Stimulated activated CD8-positive, alpha-beta memory T cell treated with anti-CD3 and anti-CD28 coated beads, Interleukin-4, amount 100 ng/mL, for 4 hours (primary cell): Measurements from ENCODE around the gene TRPC3.
"Not testable (repeated sequence)": the region's sequence is repeated elsewhere in the genome, so short reads cannot be mapped to it uniquely, and the experiment has no call there.

Experiments used
- DNase-seq, 2 donors: peaks; one replicate each; pipeline ENCODE4 v3.0.0-alpha.2; 2020; ENCODE audit warnings: low read depth in 2 of 2, low spot score in 1 of 2

Gene TRPC3

DNA sequence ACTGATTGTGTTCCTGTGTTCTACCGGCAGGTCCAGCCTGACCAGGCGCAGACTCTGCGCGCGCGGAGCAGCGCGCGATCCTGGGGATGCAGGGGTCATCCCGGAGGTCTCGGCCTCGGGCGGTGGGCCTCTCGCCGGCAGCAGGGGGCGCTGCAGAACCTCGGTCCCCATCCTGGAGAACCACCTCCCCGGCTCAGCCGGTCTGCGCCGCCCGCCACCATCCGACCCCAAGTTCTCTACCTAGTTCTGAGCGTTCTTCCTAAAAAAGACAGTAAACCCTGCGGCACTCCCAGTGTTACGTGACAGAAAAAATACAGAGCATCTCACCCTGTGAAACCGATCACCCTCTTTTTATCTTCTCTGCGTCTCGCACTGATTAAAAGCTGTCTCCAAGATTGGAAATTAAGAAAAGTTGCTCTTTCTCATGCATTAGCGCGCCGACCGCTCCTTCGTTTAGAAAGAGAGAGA, 1.6 kb downstream of the TRPC3 start:
- DNase-seq: peak; percentile 64 to 84

DNA sequence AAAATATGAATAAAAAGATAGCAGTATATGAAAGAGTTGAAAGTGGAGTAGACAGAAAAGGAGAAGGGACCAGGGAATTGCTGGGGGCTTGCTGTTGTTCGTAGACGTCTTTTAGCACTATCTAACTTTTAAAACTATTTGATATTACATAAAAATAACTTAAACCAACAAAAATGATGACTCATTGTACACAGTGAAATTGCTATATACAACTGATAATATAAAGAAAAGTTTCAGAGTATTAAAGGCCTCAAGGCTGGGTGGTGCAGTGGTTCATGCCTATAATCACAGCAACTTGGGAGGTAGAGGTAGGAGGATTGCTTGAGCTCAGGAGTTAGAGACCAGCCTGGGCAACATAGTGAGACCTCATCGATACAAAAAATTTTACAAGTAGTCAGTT, 5.2 kb downstream of the TRPC3 start:
- DNase-seq: no peak

DNA sequence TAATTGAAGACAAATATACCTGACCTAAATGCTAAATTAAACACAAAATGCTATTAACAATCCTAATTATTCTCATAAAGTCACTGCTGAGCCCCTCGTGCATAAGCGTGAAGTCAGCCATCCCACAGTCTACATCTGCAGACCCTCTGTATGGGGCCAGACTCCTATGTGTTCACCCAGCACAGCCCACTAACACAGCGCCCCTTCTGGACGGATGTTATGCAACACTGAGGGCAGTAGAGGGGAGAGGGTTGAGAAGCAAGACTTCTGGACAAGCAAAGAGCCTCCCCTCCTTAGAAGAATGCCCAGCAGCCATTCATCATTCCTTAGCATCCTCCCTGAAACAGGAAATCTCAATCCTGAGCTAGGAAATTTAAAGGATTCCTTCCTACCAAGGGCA, 7.9 kb downstream of the TRPC3 start:
- no peak for DNase-seq

DNA sequence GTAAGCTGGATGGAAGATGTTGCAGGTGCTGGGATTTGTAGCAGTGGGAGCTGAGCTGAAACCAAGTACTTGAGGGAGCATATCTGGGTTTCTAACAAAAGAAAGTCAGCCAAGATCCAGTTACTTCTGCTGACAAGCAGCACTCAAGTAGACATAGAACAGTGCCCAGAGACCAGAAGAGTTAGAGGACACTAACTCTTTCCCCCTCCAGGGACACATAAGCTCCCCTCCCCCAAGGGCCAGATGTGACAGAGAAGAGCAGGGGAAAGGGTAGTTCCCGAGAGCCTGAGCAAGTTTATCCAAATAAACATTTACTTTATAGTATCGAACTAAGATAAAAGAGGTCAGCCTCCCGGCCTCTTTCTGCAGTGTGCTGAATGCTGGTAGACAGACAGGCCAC, 12.2 kb downstream of the TRPC3 start:
- DNase-seq: no peak

DNA sequence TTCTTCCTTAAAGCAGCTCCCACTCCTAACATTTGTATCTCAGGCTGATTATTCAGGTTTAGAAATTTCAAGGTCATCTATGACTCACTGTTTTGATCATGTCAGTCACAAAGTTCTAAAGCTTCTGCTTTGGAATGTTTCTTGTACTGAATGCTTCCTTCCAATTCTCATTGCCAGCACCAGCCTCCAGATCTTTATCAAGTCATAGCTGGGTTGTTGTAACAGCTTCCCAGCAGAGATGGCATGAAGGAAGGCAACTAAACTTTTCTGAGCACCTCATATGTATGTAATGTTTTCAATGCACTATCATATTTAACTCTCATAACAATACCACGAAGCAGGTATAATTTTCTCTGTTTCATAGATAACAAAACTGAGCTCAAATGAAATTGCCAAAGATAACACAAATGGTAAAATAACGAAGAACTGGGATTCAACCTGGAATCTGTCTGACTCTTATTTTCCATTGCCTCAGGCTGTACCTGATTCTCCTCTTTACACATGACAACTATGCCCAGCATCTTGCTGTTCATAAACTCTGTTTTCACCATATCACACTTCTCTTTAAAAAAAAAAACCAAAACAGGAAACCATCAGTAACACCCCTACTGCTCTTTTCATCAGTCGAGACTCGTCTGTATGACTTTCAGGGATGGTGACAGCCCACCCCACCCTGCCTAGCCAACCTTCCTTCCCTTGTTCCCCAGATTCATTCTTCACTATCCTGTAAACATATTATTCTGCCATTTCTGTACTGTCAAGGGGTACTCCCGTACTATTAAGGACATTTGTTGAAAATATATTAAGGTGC, 13.4 kb downstream of the TRPC3 start:
- no peak for DNase-seq

DNA sequence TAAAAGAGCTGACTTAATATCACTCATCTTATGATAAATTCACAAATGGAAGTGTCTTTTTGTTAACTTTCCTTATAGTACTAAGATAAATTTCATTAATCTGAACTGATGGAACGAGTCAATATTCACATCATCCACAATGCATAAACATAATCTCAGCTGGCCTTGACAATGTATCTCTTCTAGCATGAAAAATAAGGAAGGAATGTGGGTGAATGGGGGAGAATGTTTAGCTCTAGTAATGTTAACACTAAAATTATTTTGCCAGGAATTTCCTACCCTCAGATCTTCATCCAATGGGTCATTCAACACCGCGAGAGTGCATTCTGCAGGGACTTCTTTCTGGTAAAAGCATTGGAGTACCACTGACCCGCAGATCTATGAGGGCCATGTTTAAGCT, 15.8 kb downstream of the TRPC3 start:
- DNase-seq: no peak

DNA sequence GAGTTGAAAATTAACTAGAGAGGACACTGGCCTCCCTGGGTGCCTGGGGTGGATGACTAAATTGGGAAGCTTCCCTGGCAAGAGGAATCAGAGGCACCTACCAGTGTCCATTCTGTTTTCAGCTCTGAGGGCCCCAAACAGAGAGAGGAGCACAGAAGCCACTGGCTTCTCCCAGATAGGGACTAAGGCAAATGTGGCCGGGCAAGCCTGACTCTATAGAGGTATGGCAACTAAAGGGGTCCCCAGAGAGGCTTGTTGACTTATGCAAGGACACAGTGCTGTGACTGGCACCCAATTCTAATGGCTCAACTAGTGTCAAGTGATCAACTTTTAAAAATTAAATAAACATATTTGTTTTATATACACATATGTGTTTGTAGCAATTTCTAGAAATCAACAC, 17.2 kb downstream of the TRPC3 start:
- DNase-seq: no peak

DNA sequence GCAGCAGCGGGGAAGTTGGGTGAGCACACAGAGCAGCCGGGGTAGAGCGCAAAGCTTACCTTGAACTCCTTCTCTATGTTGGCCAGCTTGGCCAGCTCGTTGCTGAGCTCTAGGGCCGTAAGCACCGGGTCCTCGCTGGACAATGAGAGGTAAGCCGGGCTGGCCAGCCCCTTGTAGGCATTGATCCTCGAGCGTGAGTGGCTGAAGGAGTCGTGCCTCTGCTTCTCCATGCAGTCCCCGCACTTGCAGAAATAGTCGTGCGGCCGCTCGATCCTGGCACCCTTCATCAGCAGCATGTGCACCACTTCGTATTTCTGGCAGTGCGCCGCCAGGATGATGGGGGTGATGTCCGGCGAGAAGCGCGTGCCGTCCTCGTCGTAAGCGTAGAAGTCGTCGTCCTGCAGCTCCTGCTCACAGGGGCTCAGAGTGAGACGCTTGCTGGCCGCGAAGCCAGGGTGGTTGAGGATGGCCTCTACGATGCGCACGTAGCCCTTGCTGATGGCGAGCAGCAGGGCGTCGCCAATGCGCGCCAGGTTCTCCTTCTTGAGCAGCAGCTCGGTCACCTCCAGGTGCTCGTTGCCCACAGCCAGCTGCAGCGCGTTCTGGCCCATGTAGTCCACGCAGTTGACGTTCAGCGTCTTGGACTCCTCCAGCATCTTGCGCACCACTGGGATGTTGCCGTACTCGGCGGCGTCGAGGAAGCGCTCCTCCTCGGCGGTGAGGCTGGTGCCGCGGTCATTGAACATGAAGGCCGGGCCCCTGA, 19.5 kb downstream of the TRPC3 start:
- no peak for DNase-seq

DNA sequence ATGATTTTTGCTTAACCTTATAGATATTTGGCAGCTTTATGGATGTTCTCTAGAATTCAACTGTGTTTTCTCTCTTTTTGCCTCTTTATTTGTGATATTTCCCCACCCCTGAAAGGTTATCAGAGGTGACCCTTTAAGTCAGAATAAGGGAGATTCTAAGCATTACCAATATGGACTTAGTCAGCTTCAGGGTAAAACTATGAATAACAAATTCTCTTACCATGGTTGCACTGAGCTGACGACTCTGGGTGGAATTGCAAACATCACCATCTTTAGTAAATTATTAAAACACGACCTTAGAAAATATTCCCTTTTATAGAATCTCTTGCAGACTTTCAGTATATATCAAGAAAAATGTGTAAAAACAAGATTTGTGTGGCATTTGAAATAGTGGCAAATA, 21.6 kb downstream of the TRPC3 start:
- no peak for DNase-seq

DNA sequence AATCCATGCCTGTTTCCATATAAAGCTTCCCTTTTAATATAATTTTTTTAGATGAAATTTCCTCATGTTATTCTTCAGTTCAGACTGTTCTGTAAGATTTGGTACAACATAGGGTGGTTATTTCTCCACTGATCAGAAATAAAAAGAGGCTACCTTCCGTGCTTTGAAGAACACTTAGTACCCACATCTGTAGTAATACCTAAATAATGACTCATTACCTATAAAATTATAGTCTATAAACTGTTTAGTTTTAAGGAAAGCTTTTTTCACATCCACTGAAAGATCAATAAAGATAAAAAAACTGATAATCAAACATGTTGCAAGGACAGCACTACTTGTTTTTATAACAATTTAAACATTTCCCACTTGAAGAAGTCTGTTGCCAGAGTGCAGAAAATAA, 23.9 kb downstream of the TRPC3 start:
- no peak for DNase-seq

DNA sequence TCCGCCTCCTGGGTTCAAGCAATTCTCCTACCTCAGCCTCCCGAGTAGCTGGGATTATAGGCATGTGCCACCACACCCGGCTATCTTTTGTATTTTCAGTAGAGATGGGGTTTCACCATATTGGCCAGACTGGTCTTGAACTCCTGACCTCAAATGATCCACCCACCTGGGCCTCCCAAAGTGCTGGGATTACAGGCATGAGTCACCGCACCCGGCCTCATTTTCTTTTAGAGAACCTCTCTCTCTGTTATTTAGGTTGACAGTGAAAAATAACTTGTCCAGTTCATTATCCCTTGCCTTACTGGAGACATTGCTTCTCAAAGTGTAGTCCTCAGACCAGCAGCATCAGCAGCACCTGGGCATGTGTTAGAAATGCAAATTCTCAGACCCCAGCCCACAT, 25.4 kb downstream of the TRPC3 start:
- not testable (repeated sequence) for DNase-seq

DNA sequence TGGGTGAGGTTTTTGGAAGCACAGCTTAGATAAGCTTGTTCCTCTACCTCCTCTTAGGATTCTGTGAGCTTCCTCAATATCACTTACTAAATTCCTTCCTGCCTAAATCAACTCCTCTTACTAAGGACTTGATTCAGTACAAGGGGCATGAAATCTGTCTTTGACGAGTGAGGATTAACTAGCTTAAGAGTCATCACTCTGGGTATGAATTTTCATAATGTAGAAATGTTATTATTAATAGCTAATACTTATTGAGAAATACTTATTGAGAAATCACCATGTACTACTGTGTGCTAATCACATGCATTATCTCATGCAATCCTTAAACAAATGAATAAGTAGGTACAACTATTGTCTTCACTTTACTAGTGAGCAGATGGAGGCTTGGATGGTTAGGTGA, 28.6 kb downstream of the TRPC3 start:
- no peak for DNase-seq

DNA sequence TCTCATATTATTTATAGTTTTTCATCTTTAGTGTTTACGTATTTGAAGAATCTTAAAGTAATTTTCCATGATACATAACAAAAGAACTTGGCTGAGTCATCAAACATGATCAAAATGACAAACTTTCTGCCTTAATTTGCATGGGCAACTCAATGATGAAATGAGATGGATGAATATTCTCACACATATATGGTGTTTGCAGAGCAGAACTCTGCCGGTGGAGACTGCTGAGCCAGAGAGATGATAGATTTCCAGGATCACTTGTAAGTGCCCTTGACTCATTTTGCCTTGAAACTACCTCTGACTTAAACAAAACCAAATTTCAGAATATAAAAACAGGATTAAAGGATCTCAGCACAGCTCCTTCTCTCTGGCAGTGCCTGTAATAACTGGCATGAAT, 38.2 kb downstream of the TRPC3 start:
- DNase-seq: no peak

DNA sequence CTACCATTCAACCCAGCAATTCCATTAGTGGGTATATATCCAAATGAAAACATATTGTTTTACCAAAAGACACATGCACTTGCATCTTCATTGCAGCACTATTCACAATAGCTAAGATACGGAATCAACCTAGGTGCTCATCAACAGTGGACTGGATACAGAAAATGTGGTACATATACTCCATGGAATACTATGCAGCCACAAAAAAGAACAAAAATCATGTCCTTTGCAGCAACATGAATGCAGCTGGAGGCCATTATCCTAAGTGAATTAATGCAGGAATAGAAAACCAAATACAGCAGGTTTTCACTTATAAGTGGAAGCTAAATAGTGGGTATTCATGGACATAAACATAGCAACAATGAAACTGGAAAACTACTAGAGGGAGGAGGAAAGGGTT, 43.5 kb downstream of the TRPC3 start:
- DNase-seq: no peak

DNA sequence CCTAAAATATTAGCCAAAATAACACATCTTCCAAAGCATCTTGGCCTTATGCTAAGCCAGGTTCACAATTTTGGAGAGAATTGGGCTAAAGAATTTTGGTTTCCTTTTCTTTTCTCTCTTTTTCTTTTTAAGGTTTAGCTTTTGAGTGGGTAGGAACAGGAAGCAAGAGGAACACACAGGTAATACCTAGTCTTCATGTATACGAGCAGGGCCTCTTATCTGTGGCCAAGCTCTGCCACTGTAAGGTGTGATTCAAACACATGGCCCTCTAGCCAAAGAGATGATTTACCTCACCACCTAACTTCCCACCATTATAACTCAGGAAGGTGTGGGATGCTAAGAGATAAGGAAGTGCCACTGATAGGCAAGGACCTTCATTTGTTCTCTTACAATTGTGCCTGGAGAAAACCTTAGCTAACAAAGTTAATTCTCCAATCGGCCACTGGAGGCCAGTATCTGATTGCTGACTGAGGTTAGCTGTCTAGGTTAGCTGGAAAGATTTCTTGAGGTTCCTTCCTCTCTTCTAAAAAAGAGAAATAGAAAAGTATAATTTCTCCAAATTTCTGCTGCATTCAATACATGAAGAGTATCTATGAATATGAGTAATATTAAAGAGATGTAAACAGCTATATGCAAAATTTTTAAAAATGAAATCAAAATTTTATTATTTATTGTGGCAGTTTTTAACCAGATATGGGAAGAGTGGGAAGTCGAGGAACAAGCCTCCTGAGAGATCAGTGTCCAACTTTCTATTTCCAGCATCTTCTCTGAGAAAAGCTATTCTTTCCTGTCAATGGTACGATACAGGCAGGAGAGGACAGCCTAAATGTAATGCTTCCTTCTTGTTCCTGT, 51.5 kb downstream of the TRPC3 start:
- DNase-seq: peak in 1 of 2 donors; percentile 14

DNA sequence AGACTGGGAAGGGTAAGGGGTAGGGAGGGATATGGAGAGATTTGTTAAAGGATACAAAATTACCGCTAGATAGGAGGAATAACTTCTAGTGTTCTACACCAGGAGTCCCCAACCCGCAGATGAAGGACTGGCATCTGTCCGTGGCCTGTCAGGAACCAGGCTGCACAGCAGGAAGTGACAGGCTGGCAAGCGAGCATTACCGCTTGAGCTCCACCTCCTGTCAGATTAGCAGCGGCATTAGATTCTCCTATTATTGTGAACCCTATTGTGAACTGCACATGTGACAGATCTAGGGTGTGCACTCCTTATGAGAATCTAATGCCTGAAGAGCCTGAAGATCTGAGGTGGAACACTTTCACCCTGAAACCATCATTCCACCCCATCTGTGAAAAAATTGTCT, 53.7 kb downstream of the TRPC3 start:
- DNase-seq: no peak

DNA sequence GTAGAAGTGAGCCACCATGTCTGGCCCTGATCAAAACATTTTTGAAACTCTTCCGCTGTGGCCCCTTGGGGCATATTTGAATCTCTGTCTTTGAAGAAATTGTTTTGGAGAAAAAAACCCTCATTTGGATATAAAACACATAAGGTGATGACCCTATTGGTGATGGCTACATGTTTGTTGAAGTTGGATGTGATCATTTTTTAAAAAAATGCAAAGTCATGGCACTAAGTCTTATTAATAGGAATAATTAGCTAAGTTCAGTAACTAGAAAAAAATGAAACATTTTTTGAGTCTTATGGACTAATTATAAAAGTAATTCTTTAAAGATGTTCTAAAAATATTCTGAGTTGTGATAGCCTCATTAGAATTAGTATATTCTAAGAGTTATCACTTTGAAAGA, 63.7 kb downstream of the TRPC3 start:
- DNase-seq: no peak

DNA sequence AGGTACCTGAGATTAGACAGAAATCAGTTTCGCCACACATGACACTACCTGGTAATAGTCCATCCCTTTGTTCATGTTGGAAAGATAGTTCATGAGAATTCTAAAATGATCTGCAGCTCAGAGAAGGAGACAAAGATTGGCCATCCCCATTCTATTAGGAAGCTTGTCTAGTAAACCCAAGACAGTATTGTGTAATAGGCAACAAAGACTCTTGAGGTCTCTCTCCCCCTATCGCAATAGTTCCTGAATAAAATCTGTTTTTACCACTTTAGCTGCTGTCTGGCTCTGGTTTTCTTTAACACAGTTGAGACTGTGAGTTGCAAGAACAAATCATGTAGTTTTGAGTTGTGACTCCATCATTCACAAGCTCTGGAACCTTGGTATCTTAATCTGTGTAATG, 66.7 kb downstream of the TRPC3 start:
- DNase-seq: no peak

DNA sequence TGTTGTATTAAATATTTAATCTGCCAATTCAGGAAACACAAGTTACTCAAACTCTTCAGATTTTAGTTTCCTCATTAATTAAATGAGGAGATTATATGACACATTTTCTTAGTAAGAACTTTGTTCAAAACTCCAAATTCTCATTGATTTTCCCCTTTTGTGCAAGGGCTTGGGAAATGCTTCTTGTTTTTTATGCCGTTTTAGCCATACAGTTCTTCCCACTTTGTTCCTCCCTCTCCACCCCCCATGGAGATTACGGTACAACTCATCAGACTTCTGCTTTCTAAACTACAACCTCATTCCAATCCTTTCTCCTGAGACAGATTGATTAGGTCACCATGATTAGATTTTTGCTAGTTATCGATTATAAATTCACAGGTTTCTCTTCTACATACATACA, 70.7 kb downstream of the TRPC3 start:
- DNase-seq: no peak

DNA sequence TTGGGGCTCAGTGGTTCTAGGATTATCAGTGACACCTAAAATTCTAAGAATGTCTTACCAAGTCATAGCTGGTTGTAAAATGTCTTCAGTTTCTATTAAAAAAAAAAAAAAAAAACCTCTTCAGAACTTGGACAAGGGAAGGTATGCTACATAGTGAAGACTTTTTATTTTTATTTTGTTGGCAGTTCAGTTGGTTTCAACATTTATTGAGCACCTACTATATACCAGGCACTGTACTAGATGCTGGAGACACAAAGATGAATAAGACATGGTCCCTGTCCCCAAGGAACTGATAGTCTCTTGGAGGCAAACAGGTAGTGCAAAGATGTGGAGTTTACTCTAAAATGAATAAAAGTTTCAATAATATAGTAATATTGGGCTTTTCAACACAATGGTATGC, 72.7 kb downstream of the TRPC3 start:
- no peak for DNase-seq

DNA sequence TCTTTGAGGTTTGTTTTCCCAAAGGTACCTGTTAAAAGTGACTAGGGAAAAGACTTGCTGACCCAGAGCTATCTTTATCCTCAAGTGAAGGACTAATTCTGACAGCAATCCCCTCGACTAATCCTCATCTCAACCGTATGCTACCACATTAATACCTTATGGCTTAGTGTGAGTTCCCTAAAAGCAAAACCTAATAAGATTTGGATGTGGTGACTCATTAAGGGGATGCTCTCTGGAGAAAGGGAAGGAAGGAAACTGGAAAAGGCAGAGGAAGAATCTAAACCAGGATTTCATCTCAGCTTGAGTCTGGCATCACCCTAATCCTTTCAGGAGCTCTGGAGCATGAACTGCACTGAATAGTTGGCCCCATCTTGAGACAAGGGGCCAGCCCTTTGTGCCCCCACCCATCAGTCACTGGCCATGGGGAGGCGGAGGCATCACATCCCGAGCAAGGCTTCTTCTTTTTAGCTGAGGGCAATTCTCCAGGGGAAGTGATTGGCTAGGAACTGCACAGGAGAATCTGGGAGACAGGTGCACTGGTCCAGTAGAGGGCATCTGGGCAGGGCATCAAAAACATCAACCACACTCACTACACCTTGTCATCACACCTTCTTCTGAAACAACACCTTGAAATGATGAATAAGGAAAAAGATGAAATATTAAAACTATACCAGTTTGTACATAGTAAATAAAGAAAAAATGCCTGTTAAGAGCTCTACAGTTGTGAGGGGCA, 74.7 kb downstream of the TRPC3 start:
- no peak for DNase-seq
